ENCODE results near the gene MRPS18B.

The MRPS18B gene

GRCh38 chr6:30610065-30610464, 7.6 kb upstream of the MRPS18B start:
- DNase-seq: no peak

- no peak for DNase-seq
These were observed 6.3 kb upstream of the MRPS18B start for GRCh38 chr6:30611150-30611855.

GRCh38 chr6:30611856-30612194, 5.8 kb upstream of the MRPS18B start:
- no peak for DNase-seq

- peak; percentile 16 for DNase-seq
These were observed 5.4 kb upstream of the MRPS18B start for GRCh38 chr6:30612213-30612612.

- DNase-seq: no peak
These were observed 4.9 kb upstream of the MRPS18B start for GRCh38 chr6:30612687-30613248.

- DNase-seq: no peak
These were observed 4.2 kb upstream of the MRPS18B start for GRCh38 chr6:30613251-30614043.

GRCh38 chr6:30614044-30614842, 3.4 kb upstream of the MRPS18B start:
- no peak for DNase-seq

- DNase-seq: peak; percentile 93
These were observed 2.8 kb upstream of the MRPS18B start for GRCh38 chr6:30614843-30615218.

GRCh38 chr6:30615219-30615957, 2.3 kb upstream of the MRPS18B start:
- DNase-seq: peak; percentile 86

GRCh38 chr6:30615958-30616810, 1.5 kb upstream of the MRPS18B start:
- peak; percentile 66 for DNase-seq

GRCh38 chr6:30616811-30617564, 652 bp upstream of the MRPS18B start, which contains the start of gene PPP1R10:
Gene PPP1R10 (minus strand): TSS chr6:30617243. CDS start chr6:30609944, 7,299 bp downstream.
- DNase-seq: peak; percentile 99

GRCh38 chr6:30618270-30618797, 694 bp downstream of the MRPS18B start:
- no peak for DNase-seq

- DNase-seq: no peak
These were observed 1.9 kb downstream of the MRPS18B start for GRCh38 chr6:30619561-30619960.

- DNase-seq: no peak
These were observed 7.9 kb downstream of the MRPS18B start for GRCh38 chr6:30625511-30625910.

GRCh38 chr6:30626484-30627366, 9.1 kb downstream of the MRPS18B start, which contains the start of gene ATAT1:
Gene ATAT1 (plus strand): TSS chr6:30626874.
- DNase-seq: peak; percentile 78

- DNase-seq: no peak
These were observed 18.2 kb downstream of the MRPS18B start for GRCh38 chr6:30635834-30636233.

GRCh38 chr6:30640481-30640880, 22.8 kb downstream of the MRPS18B start:
- DNase-seq: no peak

- no peak for DNase-seq
These were observed 23.4 kb downstream of the MRPS18B start for GRCh38 chr6:30641048-30641447.

- DNase-seq: no peak
These were observed 26.0 kb downstream of the MRPS18B start for GRCh38 chr6:30643656-30644055.

All from NCI-H510A treated with DMSO at 0.1 percent for 48 hours (cell line).